SU-DHL-6 (cell line): ENCODE data around the gene SLC23A2.

Source experiments
- EZH2phosphoT487 ChIP-seq: fragments of 200-600 bp; sonication (generic), shearing (Covaris generic); conservative IDR thresholded peaks from 2 replicates; pipeline ENCODE4 v1.6.1; 2018; ENCODE audit warnings: mild to moderate bottlenecking, antibody characterized with exemption, low read length, moderate library complexity, mixed read lengths
- TF ChIP-seq, protein P1 (sequence below): fragments of 200-600 bp; sonication (generic); IDR thresholded peaks from one replicate; pipeline ENCODE4 v1.5.1; 2017; ENCODE audit warnings: antibody characterized with exemption, mild to moderate bottlenecking, low read length, moderate library complexity; ENCODE audit not compliant: insufficient read depth, poor library complexity, severe bottlenecking

DNA sequence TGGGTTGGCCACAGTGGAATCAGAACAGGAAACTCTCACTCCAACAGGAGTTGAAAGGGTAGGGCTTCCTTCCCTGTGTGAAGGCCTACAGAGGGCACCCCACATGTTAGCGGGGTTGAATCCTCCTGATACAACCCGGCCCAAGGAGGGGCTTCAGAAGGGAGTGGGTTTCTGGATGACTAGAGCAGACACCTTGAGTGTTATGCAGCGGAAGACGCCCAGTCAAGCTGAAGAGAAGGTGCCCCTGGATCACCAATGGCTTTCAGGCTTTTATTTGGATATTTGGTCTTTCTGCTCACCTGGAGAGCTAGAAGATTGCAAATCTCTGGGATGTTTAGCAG, 146.8 kb downstream of the SLC23A2 start:
- TF ChIP-seq, protein P1, sequence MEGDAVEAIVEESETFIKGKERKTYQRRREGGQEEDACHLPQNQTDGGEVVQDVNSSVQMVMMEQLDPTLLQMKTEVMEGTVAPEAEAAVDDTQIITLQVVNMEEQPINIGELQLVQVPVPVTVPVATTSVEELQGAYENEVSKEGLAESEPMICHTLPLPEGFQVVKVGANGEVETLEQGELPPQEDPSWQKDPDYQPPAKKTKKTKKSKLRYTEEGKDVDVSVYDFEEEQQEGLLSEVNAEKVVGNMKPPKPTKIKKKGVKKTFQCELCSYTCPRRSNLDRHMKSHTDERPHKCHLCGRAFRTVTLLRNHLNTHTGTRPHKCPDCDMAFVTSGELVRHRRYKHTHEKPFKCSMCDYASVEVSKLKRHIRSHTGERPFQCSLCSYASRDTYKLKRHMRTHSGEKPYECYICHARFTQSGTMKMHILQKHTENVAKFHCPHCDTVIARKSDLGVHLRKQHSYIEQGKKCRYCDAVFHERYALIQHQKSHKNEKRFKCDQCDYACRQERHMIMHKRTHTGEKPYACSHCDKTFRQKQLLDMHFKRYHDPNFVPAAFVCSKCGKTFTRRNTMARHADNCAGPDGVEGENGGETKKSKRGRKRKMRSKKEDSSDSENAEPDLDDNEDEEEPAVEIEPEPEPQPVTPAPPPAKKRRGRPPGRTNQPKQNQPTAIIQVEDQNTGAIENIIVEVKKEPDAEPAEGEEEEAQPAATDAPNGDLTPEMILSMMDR: no peak
- TF ChIP-seq EZH2phosphoT487: no peak
